ENCODE data around the gene TUBGCP3. TPM values are rescaled to one million over a fixed set of nuclear protein-coding genes. Genes with fewer than 3 reads are reported as not detected.

TUBGCP3 gene
- total RNA-seq, 1 donor from 2014 or later, result 31.8 TPM

GRCh38 chr13:112580211-112580610, 7.7 kb downstream of the TUBGCP3 start:
- H3K4me3 Mint-ChIP-seq (ENCODE audit: low read depth), result no peak overlapping the region
- peaks cover 4% of the 10 kb centered on the region for H3K4me1 Mint-ChIP-seq (ENCODE audit: low read depth)
- H3K36me3 Mint-ChIP-seq (ENCODE audit: insufficient read depth), result peaks cover 20% of the 10 kb centered on the region
- no peak for DNase-seq (ENCODE audit: low spot score, unreplicated experiment)
- TF ChIP-seq CTCF (IDR thresholded peaks at IDR 0.05; ENCODE audit: unreplicated experiment), result no peak
- no peaks in the 10 kb centered on the region for H3K27me3 Mint-ChIP-seq
- H3K9me3 Mint-ChIP-seq (ENCODE audit: low read depth), result peaks cover 15% of the 10 kb centered on the region
- H3K27ac Mint-ChIP-seq, result no peak overlapping the region

GRCh38 chr13:112579310-112579843, 8.6 kb downstream of the TUBGCP3 start:
- Mint-ChIP-seq H3K27me3 (no peaks in the 10 kb centered on the region), H3K9me3 (ENCODE audit: low read depth) (peaks cover 15% of the 10 kb centered on the region), H3K4me3 (ENCODE audit: low read depth) (no peak overlapping the region), H3K27ac (no peak overlapping the region), H3K4me1 (ENCODE audit: low read depth) (peaks cover 4% of the 10 kb centered on the region), H3K36me3 (ENCODE audit: insufficient read depth) (peaks cover 20% of the 10 kb centered on the region)
- DNase-seq (ENCODE audit: low spot score, unreplicated experiment), result no peak
- TF ChIP-seq CTCF (IDR thresholded peaks at IDR 0.05; ENCODE audit: unreplicated experiment), result no peak

GRCh38 chr13:112576768-112577167, 11.2 kb downstream of the TUBGCP3 start:
- Mint-ChIP-seq H3K27ac (no peak overlapping the region), H3K27me3 (no peaks in the 10 kb centered on the region), H3K36me3 (ENCODE audit: insufficient read depth) (peaks cover 18% of the 10 kb centered on the region), H3K9me3 (ENCODE audit: low read depth) (peaks cover 15% of the 10 kb centered on the region), H3K4me1 (ENCODE audit: low read depth) (peaks cover 5% of the 10 kb centered on the region), H3K4me3 (ENCODE audit: low read depth) (no peak overlapping the region)
- no peak for DNase-seq (ENCODE audit: low spot score, unreplicated experiment)
- no peak for TF ChIP-seq CTCF (IDR thresholded peaks at IDR 0.05; ENCODE audit: unreplicated experiment)

- Mint-ChIP-seq H3K9me3 (ENCODE audit: low read depth) (peaks cover 15% of the 10 kb centered on the region), H3K4me3 (ENCODE audit: low read depth) (no peak overlapping the region), H3K27ac (no peak overlapping the region), H3K27me3 (no peaks in the 10 kb centered on the region), H3K4me1 (ENCODE audit: low read depth) (peaks cover 5% of the 10 kb centered on the region), H3K36me3 (ENCODE audit: insufficient read depth) (peaks cover 16% of the 10 kb centered on the region)
- no peak for TF ChIP-seq CTCF (IDR thresholded peaks at IDR 0.05; ENCODE audit: unreplicated experiment)
- DNase-seq (ENCODE audit: low spot score, unreplicated experiment), result no peak
These were observed 11.8 kb downstream of the TUBGCP3 start for GRCh38 chr13:112576191-112576590.

GRCh38 chr13:112575675-112576074, 12.3 kb downstream of the TUBGCP3 start:
- Mint-ChIP-seq H3K36me3 (ENCODE audit: insufficient read depth) (peaks cover 14% of the 10 kb centered on the region), H3K4me1 (ENCODE audit: low read depth) (peaks cover 5% of the 10 kb centered on the region), H3K27ac (no peak overlapping the region), H3K4me3 (ENCODE audit: low read depth) (no peak overlapping the region), H3K9me3 (ENCODE audit: low read depth) (peaks cover 15% of the 10 kb centered on the region), H3K27me3 (no peaks in the 10 kb centered on the region)
- no peak for DNase-seq (ENCODE audit: low spot score, unreplicated experiment)
- TF ChIP-seq CTCF (IDR thresholded peaks at IDR 0.05; ENCODE audit: unreplicated experiment), result no peak

All from progenitor cell of endocrine pancreas (in vitro differentiated cells).